ENCODE data around the gene TSEN2.
"Not testable (repeated sequence)": the region's sequence is repeated elsewhere in the genome, so short reads cannot be mapped to it uniquely, and the experiment has no call there.

TSEN2 gene

DNA sequence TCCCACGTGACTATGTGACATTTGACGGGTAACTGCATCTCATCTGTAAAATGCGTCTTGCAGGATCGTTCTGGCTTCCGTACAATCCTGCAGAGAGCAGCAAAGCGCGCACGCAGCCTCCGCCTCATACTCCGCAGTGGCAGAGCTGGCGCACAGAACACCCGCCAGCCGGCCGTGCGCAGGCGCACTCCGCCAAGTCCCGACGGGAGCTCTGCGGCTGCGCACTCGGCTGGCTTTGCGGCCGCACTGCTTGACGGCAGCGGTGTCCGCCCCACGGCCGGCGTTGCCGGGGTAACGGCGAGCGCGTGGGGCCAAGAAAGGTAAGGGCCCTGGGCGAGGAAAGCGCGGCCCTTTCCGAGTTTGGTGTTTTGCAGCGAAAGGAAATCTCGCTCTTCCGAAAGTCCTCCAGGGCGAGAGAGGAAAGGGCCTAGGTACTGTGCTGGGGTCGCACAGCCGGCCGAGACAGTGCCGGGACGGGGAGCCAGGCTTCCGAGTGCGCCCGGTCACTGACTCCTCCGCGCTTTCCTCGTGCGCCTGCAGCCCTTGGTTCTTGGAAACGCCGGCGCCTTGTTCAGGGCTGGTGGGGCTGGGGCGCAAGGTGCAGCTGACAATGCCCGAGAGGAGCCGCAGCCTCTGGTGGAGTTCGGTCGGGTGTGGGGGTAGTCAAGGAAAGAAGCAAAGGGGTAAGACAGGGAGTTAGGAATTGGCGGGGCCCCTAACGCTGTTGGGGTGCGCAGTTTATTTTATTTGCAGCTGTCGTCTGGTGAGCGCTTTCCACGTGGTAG, at the start of gene TSEN2:
TSS of gene TSEN2 (plus strand) at position 283 of the 785 bp plus-strand sequence. CDS start 5,321 bp downstream, outside the sequence.
- FAIRE-seq = no peak

DNA sequence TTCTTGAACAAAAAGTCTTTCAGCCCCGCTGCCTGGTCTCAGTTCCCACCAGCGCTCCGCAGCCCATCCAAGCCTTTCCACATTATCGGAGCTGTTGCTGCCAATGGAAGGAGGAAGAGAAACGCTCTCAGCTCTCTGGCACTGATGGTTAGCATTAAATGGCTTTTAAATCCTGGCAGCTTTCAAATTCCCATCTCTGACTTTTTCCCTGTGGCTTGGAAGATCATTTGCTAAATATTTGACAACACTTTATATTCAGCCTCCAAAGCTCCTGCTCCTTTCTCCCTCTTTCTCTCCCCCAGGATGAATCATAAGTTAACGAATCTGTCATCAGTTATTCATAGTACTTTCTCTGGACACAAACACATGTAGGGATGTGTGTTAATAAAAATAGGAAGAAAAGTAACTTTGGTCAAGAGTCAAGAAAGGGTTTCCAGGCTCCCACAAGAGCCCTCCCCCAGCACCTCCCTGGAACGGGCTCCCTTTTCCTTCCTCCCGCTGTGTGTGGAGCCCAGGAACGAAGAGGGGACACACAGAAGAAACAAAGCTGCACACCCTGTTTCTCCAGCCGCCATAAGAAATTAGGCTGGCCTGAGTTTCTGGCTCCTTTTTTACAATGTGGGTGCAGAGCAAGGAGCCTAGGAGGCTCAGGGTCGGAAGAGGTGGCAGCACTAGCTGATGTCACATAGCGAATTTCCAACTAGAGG, 47.6 kb upstream of the TSEN2 start:
- FAIRE-seq = no peak

DNA sequence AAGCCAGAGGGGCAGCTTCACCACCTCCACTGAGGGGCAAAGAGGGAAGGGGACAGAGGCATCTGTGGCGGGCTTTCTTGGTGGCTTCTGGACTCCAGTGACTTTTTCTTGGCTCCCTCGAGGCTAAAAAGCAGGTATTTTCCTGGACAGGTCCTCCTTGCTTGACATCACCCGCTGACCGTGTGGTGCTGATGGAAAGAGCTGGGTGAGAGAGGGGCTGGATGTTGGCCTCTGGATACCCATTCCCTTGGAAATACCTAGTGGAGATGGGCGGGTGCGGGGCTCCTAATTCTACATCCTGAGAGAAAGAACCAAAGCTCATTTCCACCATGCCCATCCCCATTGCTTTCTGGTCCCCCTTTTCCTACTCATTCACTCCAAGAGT, 47.1 kb upstream of the TSEN2 start:
- no peak for FAIRE-seq

DNA sequence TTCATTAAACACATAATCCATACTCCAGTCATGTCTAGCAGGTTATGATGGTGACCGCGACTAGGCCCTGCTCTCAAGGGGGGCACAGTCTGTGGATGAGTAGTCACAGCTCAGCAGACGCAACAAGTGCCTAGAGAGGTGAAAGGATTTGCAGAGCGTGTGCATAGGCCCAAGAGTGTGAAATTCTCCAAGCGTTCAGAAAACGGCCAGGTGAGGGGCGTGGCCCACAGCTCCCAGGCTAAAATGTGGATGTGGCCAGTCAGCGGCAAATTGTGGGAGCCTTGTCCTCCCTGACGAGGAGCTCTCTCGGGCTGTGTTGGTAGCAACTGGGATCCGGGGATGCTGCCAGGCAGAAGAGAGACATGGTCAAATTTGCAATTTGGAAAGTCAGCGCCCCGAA, 46.4 kb upstream of the TSEN2 start:
- FAIRE-seq = no peak

DNA sequence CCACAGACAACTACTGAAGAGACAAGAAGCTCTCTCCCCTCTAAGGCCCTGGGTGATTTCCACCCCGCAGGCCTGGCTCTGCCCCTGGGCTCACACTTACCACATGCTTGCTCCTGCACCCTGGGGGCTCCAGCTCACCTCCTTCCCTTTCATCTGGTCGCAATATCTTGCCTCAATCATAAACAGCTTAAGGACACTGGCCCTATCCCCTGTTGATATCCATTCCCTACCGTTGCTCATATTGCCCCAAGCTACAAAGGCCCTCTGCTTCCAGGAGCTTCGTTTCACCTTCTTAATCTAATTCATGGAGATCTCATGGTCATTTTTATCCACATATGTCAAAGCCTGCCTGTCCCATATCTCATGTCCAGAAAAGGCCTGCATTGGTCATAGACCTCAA, 46.0 kb upstream of the TSEN2 start:
- FAIRE-seq = no peak

DNA sequence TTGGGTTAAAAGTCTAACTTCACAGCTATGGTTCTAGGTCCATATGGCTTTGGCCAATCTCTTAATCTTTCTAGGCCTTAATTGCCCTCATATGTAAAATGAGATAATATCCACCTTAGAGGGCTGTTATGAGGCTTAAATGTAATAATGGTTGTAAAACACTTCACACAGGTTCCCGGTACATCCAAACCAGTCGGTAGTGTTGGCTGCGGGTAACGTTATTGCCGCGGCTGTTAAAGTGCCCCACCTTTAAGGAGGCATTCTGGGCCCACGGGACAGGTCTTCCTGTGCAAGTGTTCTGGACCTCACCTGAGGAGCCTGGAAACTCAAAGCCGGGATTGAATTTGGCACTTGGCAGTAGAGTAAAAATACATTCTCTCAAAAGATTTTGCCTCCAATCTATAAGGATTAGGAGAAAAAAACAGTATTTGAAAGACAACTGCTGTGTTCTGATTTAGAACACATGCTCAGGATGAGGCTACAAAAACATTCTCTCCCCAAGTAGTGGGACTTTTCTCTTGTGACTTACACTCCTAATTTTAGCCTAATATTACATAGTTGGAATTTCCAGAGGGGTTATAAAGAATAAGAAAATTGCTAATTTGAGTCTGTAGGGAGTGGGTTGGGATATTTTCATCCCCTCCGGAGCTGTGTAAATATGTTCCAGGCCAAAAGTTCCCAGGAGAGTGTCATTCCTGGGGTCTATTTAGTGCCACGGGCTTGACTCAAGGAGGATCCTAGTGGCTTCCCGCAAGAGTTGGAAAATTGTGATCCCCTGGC, 44.9 kb upstream of the TSEN2 start:
- no peak for FAIRE-seq

DNA sequence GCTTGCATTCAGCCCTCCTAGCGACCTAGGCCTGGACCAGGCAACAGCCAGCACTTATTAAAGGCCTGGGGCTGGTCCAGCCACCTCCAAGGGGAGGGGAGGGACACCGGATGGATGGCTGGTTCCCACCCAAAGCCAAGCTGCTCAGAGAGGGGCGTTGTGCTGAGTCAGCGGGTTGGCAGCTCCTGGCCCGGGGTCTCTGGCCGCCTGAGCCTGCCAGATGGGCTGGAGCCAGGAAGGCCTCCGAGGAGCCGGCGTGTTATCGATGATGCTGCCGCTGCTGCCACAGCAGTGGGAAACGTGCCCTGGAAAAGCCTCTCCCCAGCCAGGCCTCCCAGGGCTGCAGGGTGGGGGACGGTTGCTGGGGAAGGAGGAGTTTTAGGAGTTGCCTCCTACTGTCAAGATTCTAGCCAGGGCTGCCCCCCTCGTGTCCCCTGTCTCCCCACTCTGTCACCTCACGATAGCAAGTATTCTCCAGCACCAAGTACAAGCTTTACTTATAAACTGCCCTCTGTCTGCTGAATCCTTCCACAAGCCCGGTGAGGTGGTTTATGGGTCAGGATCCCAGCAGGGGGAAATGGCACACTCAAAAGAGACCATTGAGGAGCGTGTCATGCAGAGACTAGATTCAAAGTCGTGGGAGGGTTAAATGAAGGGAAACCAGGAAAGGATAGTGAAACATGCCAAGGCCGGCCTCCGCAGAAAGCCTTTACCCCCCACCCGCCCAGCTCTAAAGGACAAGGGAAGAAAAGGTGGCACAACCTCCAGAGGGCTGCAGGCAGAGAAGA, 43.2 kb upstream of the TSEN2 start:
- FAIRE-seq = no peak

DNA sequence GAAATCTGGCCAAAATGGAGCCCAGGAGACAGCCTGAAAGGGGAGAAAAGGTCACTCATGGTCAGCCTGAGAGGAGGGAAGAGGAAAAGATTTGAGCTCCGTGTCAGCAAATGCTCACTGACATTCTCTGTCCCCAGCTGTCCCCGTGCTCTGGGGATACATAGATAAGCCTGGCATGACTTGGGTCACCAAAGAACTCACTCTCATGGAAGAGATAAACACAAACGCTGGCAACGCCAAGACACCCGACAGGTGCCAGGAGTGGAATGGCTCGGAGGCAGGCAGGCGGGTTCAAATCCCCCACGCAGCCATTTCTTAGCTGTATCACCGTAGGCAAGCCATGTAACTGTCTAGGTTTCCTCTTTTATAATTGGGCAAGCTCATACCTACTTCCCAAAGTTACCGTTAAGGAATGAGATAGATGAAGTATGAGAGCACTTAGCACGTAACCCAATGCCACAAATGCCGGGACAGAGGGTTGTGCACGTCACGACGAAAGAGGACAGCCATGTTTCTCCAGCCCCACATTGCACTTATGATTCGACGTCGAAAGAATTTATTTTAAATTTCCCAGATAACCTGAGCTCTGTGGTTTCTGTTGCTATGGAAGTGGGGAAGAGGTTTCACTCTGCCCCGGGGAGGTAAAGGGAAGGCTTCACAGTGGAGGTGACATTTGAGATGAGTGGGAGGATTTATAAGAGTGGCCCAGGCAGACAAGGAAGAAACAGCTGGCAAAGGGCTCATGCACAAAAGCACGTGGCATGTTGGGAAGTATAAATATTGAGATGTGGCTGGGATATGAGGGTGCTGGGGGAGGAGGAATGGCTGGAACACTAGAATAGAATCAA, 41.4 kb upstream of the TSEN2 start:
- no peak for FAIRE-seq

DNA sequence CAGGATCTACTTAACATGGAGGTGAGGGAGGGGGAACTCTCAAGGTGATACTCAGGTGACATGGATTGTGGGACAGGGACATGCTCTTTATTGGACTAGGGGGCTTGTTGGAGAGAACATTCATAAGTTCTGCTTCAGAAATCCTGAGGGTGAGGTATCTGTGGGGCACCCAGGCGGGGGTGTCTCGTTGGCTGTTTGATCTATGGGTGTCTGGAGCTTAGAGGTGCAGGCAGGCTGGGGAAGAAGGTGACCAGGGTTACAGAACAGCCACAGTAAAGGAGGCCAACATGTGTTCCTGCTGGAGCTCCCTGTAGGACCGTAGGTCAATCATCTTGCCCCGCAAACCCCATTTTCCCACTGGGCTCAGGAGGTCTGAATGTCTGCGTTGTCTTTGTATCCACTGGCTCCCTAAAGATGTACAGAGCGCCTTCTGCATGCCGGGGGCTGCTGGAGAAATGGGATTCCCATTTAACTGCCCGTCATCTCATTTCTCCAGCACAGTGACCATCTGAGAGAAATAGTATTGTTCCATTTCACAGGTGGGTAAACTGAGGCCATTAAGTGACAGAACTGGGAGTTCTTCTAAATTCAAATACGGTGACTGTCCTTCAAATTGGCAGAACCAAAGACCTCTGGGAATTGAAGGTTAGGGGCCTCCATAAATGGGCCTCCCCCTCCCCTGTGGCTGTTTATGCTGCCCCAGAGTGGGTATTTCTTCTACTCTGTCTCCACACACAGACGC, 40.3 kb upstream of the TSEN2 start:
- no peak for FAIRE-seq

DNA sequence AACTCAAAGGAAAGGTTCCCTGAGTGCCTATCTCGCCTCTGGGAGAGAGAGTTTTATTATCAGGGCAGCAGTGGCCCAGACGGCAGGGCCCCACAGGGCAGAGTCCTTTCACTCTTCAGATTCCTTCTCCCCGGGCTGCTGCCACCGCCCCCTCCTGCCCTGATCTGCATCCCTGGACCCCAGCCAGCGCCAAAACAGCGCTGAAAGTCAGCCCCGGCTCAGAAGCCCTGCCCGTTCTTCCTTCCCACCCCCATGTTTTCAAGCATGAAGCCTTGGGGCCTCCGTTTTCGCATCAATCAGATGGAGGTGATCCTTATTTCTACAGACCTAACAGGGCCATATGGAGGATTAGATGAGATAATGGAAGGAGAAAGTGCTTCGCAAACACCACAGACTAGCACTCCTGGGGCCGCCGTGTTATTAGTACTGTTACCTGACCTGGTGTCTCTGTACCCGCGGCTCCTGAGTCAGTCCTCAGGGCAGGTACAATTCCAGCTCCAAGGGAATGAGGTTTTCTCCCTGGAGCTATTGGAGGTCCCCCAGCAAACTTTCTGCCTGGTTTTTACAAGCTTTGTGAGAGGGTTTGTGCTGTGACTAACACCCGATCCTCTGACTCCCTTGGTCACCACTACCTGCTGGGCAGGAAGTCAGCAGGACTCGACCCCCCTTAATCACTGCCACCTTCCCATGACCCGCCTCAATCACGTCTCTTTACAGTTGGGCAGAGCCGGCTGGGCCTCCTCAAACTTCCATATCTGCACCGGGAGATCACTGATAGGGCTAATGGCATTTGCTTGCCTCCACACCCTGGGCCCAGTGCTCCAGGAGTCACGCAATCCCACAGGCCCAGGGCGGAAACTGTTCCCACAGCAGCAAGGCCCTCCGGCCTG, 39.5 kb upstream of the TSEN2 start:
- FAIRE-seq = no peak

DNA sequence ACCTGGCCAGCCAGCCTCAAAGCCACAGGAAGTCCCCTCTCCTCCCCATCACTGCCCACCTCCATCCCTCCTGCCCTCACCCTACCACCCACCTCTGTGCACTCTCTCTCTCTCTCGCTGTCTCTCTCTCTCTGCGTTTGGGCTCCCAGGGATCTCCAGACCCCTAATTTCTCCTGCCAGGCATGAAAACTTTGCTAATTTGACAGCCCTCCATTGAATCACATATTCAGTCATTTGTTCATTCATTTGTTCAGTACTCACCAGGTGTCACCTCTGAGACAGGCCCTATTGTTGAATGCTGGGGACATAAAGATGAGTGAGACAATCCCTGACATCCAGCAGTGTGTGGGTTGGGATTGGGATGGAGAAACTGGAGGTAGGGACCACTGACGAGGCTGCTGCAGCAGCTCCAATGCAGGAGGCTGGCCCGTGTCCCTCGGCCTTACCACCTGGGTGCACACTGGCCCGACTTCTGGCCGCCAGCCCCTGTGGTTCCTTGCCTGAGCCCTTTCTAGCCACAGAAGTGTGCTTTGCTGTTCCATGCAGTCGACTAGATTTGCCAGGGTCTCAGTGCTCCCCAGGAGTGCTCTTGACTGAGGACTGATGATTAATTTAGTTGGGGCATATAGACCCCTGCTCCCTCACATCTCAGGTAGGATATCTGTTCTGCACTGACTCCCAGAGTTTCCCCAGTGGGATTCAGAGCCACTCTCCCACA, 38.6 kb upstream of the TSEN2 start:
- no peak for FAIRE-seq

DNA sequence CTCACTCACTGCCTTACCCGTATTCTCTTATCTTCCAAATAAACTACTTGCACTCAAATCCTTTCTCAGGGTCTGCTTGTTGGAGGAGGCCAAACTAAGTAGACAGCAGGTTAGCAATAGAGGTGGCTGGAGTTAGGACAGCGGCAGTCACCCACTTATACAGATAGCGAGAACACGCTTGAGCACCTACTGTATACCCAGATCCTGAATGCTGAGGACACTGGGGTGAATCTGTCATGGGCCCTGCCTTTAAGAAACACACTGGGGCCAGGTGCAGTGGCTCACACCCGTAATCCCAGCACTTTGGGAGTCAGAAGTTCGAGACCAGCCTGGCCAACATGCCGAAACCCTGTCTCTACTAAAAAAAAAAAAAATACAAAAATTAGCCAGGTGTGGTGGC, 38.0 kb upstream of the TSEN2 start:
- no peak for FAIRE-seq

DNA sequence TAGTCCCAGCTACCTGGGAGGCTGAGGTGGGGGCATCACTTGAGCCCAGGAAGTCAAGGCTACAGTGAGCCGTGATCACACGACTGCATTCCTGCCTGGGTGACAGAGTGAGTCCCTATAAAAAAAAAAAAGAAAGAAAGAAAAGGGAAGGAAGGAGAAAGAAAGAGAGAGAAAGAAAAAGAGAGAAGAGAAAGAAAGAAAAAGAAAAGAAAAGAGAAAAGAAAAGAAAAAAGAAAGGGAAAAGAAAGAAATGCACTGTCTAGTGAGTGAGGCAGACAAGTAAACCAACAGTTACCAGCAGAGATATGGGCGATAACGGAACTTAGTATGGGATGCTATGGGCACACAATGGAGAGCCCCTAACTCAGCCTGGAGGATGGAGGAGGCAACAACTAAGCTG, 37.2 kb upstream of the TSEN2 start:
- FAIRE-seq = no peak

DNA sequence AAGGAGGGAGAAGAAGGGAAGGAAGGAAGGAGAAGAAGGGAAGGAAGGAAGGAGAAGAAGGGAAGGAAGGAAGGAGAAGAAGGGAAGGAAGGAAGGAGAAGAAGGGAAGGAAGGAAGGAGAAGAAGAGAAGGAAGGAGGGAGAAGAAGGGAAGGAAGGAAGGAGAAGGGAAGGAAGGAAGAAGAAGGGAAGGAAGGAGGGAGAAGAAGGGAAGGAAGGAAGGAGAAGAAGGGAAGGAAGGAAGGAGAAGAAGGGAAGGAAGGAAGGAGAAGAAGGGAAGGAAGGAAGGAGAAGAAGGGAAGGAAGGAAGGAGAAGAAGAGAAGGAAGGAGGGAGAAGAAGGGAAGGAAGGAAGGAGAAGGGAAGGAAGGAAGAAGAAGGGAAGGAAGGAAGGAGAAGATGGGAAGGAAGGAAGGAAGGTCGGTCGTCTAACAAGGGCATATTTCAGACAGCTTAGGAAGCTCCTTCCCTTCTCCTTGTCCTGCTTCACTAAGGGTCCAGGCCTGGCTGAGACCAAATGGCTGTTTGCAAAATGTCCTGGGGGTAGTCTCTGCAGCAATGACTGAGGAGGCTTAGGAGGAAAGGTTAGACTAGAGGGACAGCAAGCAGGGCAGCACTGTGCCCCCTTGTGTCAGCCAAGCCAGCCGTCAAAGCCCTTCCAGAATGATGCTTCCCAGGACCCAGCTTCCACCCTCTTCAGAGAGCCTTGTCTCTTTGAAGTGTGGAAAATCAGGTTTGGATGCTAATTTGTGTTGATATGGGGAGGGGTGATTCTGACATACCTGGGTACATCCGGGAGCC, 35.7 kb upstream of the TSEN2 start:
- FAIRE-seq = not testable (repeated sequence)

DNA sequence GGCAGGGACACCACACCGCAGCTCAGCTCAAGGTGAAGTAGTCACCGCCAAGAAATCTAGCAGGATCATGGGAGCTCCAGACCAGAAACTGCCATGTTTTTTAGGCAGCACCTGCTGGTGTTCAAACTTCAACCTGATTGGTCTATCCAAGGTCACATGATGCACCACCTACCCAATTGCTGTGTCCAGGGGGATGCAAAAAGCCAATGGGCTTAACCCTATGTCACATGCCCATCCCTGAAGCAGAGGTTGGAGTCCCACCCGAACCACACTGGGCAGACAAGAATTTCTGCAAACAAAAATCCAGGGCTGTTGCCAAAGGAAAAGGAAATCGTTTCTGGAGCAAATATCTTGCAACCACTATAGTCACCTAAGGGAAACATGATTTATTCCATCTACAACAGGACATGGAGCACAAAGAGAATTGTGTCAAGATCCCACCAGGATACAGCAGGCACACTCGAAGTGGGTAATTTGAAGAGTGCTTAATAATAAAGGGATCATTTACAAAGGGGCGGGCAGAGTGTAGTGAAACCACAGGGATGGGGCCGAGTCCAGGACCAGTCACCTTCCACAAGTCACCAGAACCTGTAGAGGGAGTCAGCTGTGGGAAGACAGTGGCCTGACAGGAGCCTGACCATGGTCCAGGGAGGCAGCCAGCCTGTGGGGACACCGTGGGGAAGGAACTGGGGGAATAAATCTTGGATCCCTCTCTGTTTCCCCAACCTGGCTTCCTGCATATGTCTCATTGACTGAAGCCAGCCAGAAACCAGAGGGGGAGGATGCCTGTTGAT, 34.2 kb upstream of the TSEN2 start:
- FAIRE-seq = no peak

DNA sequence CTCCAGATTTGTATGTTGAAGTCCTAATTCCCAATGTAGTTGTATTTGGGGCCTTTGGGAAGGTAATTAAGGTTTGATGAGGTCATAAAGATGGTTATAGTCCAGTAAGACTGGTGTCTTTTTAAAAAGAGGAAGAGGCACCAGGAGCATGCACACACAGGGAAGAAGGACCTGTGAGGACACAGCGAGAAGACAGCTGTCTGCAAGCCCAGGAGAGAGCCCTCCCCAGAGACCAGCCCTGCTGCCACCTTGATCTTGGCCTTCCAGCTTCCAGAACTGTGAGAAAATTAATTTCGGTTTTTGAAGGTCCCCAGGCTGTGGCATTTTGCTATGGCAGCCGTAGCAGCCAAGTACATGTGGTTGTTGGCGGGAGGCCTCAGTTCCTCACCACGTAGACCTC, 32.8 kb upstream of the TSEN2 start:
- FAIRE-seq = no peak

DNA sequence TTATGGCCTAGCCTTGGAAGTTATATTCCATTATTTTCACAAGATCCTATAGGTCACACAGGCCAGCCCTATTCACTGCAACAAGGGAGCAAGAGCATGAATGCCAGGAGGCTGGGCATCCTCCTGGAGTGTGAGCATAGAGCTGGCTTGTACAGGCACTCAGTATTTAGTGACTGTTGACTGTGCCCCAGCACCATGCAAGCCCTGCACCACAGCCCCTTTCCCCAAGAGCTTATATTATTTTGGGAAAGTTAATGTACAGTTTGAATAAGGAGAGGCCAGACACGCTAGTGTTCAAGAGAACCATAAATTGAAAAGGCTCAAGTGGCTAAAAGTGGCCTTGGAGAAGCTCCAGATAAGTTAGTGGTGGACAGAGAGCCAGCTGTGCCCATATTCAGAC, 32.3 kb upstream of the TSEN2 start:
- no peak for FAIRE-seq

Data from islet of Langerhans (tissue), 1 donor.